Measurements from ENCODE around the gene CNIH3. TPM values are rescaled to one million over a fixed set of nuclear protein-coding genes. Genes with fewer than 3 reads are reported as not detected.

Gene CNIH3
- total RNA-seq, 3 donors from 2014 or later (not counting 1 experiment from before 2014, with no cell fraction given), result 2.8 to 5.4 (median 5.0) TPM

- ATAC-seq (no peak), DNase-seq (no peak)
- no peak overlapping the region for H3K27ac ChIP-seq (ENCODE audit: low read length)
- peaks cover 9 to 12% of the 10 kb centered on the region in 2 donors for H3K27me3 Mint-ChIP-seq (ENCODE audit: low read depth in 2 of 2)
- no peaks in the 10 kb centered on the region for H3K9me3 ChIP-seq (ENCODE audit: control insufficient read depth, insufficient read depth, low read length)
- H3K9me3 Mint-ChIP-seq, result no peaks in the 10 kb centered on the region
- WGBS (ENCODE audit: insufficient coverage), result 35% methylated on average over 5 of the region's 5 CpGs
- H3K4me1 ChIP-seq (ENCODE audit: control insufficient read depth, insufficient read depth, low read length), result no peaks in the 10 kb centered on the region
- no peaks in the 10 kb centered on the region for H3K36me3 Mint-ChIP-seq
- no peak overlapping the region for H3K4me3 Mint-ChIP-seq
- H3K36me3 ChIP-seq (ENCODE audit: control insufficient read depth, insufficient read depth, low read length), result no peaks in the 10 kb centered on the region
- H3K4me1 Mint-ChIP-seq, result no peaks in the 10 kb centered on the region
- H3K27ac Mint-ChIP-seq, result no peak overlapping the region
- TF ChIP-seq CTCF (IDR thresholded peaks at IDR 0.05), result no peak
- no peaks in the 10 kb centered on the region for H3K27me3 ChIP-seq (ENCODE audit: control insufficient read depth, insufficient read depth, low read length)
- intact Hi-C loops (cut with micrococcal nuclease), result no loop called here
- H3K4me3 ChIP-seq (ENCODE audit: low read length), result no peak overlapping the region
Measured at GRCh38 chr1:224720216-224720615, 104.1 kb downstream of the CNIH3 start.

GRCh38 chr1:224721000-224721399 is 104.9 kb downstream of the CNIH3 start:
- Mint-ChIP-seq H3K27me3 (ENCODE audit: low read depth in 2 of 2) (peaks cover 5 to 12% of the 10 kb centered on the region in 2 donors), H3K4me3 (no peak overlapping the region), H3K9me3 (no peaks in the 10 kb centered on the region), H3K4me1 (no peaks in the 10 kb centered on the region), H3K27ac (no peak overlapping the region), H3K36me3 (no peaks in the 10 kb centered on the region)
- Histone ChIP-seq H3K4me3 (ENCODE audit: low read length) (no peak overlapping the region), H3K27me3 (ENCODE audit: control insufficient read depth, insufficient read depth, low read length) (no peaks in the 10 kb centered on the region), H3K36me3 (ENCODE audit: control insufficient read depth, insufficient read depth, low read length) (no peaks in the 10 kb centered on the region), H3K9me3 (ENCODE audit: control insufficient read depth, insufficient read depth, low read length) (no peaks in the 10 kb centered on the region), H3K27ac (ENCODE audit: low read length) (no peak overlapping the region), H3K4me1 (ENCODE audit: control insufficient read depth, insufficient read depth, low read length) (no peaks in the 10 kb centered on the region)
- WGBS (ENCODE audit: insufficient coverage), result 95% methylated on average over 6 of the region's 7 CpGs
- intact Hi-C loops (cut with micrococcal nuclease), result no loop called here
- DNase-seq (no peak), ATAC-seq (no peak)
- TF ChIP-seq CTCF (IDR thresholded peaks at IDR 0.05), result no peak

- Mint-ChIP-seq H3K4me1 (no peaks in the 10 kb centered on the region), H3K9me3 (no peaks in the 10 kb centered on the region), H3K4me3 (no peak overlapping the region), H3K27ac (no peak overlapping the region), H3K36me3 (no peaks in the 10 kb centered on the region), H3K27me3 (ENCODE audit: low read depth in 2 of 2) (peaks cover 5 to 8% of the 10 kb centered on the region in 2 donors)
- H3K4me3 ChIP-seq (ENCODE audit: low read length), result no peak overlapping the region
- no peak for DNase-seq
- no peak for TF ChIP-seq CTCF (IDR thresholded peaks at IDR 0.05)
- 76% methylated on average over 8 of the region's 8 CpGs for WGBS (ENCODE audit: insufficient coverage)
- no peaks in the 10 kb centered on the region for H3K9me3 ChIP-seq (ENCODE audit: control insufficient read depth, insufficient read depth, low read length)
- no peaks in the 10 kb centered on the region for H3K36me3 ChIP-seq (ENCODE audit: control insufficient read depth, insufficient read depth, low read length)
- intact Hi-C loops (cut with micrococcal nuclease), result no loop called here
- no peak for ATAC-seq
- H3K27me3 ChIP-seq (ENCODE audit: control insufficient read depth, insufficient read depth, low read length), result no peaks in the 10 kb centered on the region
- no peak overlapping the region for H3K27ac ChIP-seq (ENCODE audit: low read length)
- no peaks in the 10 kb centered on the region for H3K4me1 ChIP-seq (ENCODE audit: control insufficient read depth, insufficient read depth, low read length)
Measured at GRCh38 chr1:224722838-224723237, 106.7 kb downstream of the CNIH3 start.

GRCh38 chr1:224724566-224724965 is 108.4 kb downstream of the CNIH3 start:
- intact Hi-C loops (cut with micrococcal nuclease), result no loop called here
- Histone ChIP-seq H3K4me3 (ENCODE audit: low read length) (no peak overlapping the region), H3K9me3 (ENCODE audit: control insufficient read depth, insufficient read depth, low read length) (no peaks in the 10 kb centered on the region), H3K27me3 (ENCODE audit: control insufficient read depth, insufficient read depth, low read length) (no peaks in the 10 kb centered on the region), H3K4me1 (ENCODE audit: control insufficient read depth, insufficient read depth, low read length) (no peaks in the 10 kb centered on the region), H3K36me3 (ENCODE audit: control insufficient read depth, insufficient read depth, low read length) (no peaks in the 10 kb centered on the region), H3K27ac (ENCODE audit: low read length) (no peak overlapping the region)
- no peak for DNase-seq
- ATAC-seq, result no peak
- 100% methylated on average over 2 of the region's 2 CpGs for WGBS (ENCODE audit: insufficient coverage)
- Mint-ChIP-seq H3K4me1 (no peaks in the 10 kb centered on the region), H3K9me3 (no peaks in the 10 kb centered on the region), H3K4me3 (no peak overlapping the region), H3K27ac (no peak overlapping the region), H3K27me3 (ENCODE audit: low read depth in 2 of 2) (peaks cover 0 to 5% of the 10 kb centered on the region in 2 donors), H3K36me3 (no peaks in the 10 kb centered on the region)
- TF ChIP-seq CTCF (IDR thresholded peaks at IDR 0.05), result no peak
